ENCODE measurements around the gene HBB. TPM values are rescaled to one million over a fixed set of nuclear protein-coding genes. Genes with fewer than 3 reads are reported as not detected.

Gene HBB
- total and polyA plus RNA-seq, 2 donors (not counting 3 experiments of a cell fraction or from before 2014, with no cell fraction given): not detected

GRCh38 chr11:5223686-5224085 is 3.2 kb downstream of the HBB start:
- H3K4me1 ChIP-seq (ENCODE audit: control insufficient read depth, extremely low read depth, insufficient read depth, low read length): no peaks in the 10 kb centered on the region
- no peaks in the 10 kb centered on the region for H3K27me3 ChIP-seq (ENCODE audit: control insufficient read depth in 2 of 2, insufficient read depth in 2 of 2, low read length in 2 of 2)
- no peak overlapping the region for H3K4me2 ChIP-seq (ENCODE audit: insufficient read depth, low read length)
- no peaks in the 10 kb centered on the region for H3K9me1 ChIP-seq (replicated peaks; ENCODE audit: control insufficient read depth, extremely low read depth, insufficient read depth, low read length)
- H3K36me3 ChIP-seq (ENCODE audit: control insufficient read depth in 2 of 2, extremely low read depth in 1 of 2, insufficient read depth in 2 of 2, low read length in 2 of 2): no peaks in the 10 kb centered on the region
- dilution Hi-C loops (cut with MboI; ENCODE audit: extremely low pct_ligation_motif_present, low sequenced_read_pairs): no loop called here
- no TSS peak for BruUV-seq (replicated peaks)
- H3K4me3 ChIP-seq (replicated peaks in 1 of 3; ENCODE audit: insufficient read depth in 1 of 3, low read depth in 1 of 3, low read length in 3 of 3): no peak overlapping the region
- no peak overlapping the region for H2AFZ ChIP-seq (ENCODE audit: low read depth, low read length)
- intact Hi-C loops (cut with micrococcal nuclease): no loop called here
- no peak overlapping the region for H3K27ac ChIP-seq (ENCODE audit: insufficient read depth, low read depth, low read length)
- H3K9me3 ChIP-seq (replicated peaks; ENCODE audit: control insufficient read depth, insufficient read depth, low read length): no peaks in the 10 kb centered on the region
- FAIRE-seq (no peak), DNase-seq (ENCODE audit: low read depth, low spot score) (no peak)
- ChIA-PET POLR2A (no interaction called here), CTCF (no interaction called here)
- H4K20me1 ChIP-seq (replicated peaks; ENCODE audit: control insufficient read depth, extremely low read depth, insufficient read depth, low read length): no peaks in the 10 kb centered on the region
- TF ChIP-seq JUN (IDR thresholded peaks at IDR 0.05; ENCODE audit: borderline replicate concordance, insufficient read depth, insufficient read length, low read depth) (no peak), CTCF (IDR thresholded peaks at IDR 0.05; ENCODE audit: extremely low read depth in 1 of 2, insufficient read depth in 1 of 2, low read depth in 1 of 2, low read length in 2 of 2) (no peak), MAX (IDR thresholded peaks at IDR 0.05; ENCODE audit: insufficient read depth, insufficient read length) (no peak), MYC (IDR thresholded peaks at IDR 0.05; ENCODE audit: low read depth, low read length) (no peak), FOS (IDR thresholded peaks at IDR 0.05; ENCODE audit: borderline replicate concordance, insufficient read depth, low read length) (no peak), EZH2 (IDR thresholded peaks at IDR 0.05; ENCODE audit: borderline replicate concordance, low read depth, low read length, severe bottlenecking) (no peak), POLR2AphosphoS5 (IDR thresholded peaks at IDR 0.05; ENCODE audit: insufficient read depth, low read depth, low read length) (no peak), POLR2A (IDR thresholded peaks at IDR 0.05; ENCODE audit: low read depth, low read length) (no peak), GATA2 (IDR thresholded peaks at IDR 0.05; ENCODE audit: insufficient read depth, insufficient read length, low read depth, low read length) (no peak)
- no peak overlapping the region for H3K9ac ChIP-seq (replicated peaks; ENCODE audit: extremely low read depth, insufficient read depth, low read length)
- H3K79me2 ChIP-seq (ENCODE audit: control insufficient read depth, insufficient read depth, low read length): no peaks in the 10 kb centered on the region
